GM19238 (cell line): Measurements from ENCODE around the gene SRSF1.
A peak's percentile ranks its signal among the peaks of the same experiment; 100 is the strongest.
"Not testable (repeated sequence)": the region's sequence is repeated elsewhere in the genome, so short reads cannot be mapped to it uniquely, and the experiment has no call there.

ENCODE experiments used
- DNase-seq: peaks from one replicate; pipeline ENCODE4 v3.0.0; 2011; ENCODE audit warnings: low spot score; ENCODE audit not compliant: insufficient read length

The SRSF1 gene

GRCh38 chr17:58006924-58007780 lies at the start of gene SRSF1:
Gene SRSF1, minus strand, starts transcription at chr17:58007246. Its CDS starts 109 bp downstream, at chr17:58007137.
- peak; percentile 83 for DNase-seq

GRCh38 chr17:58056476-58056875 lies 49.4 kb upstream of the SRSF1 start:
- DNase-seq = no peak

- no peak for DNase-seq
Measured at GRCh38 chr17:58054641-58055040, 47.6 kb upstream of the SRSF1 start.

GRCh38 chr17:58052945-58053715 lies 46.1 kb upstream of the SRSF1 start:
- no peak for DNase-seq

GRCh38 chr17:58052407-58052806 lies 45.4 kb upstream of the SRSF1 start:
- DNase-seq = no peak

- DNase-seq = no peak
Measured at GRCh38 chr17:58051468-58051867, 44.4 kb upstream of the SRSF1 start.

- no peak for DNase-seq
Measured at GRCh38 chr17:58050966-58051365, 43.9 kb upstream of the SRSF1 start.

GRCh38 chr17:58049533-58049932 lies 42.5 kb upstream of the SRSF1 start:
- DNase-seq = no peak

- no peak for DNase-seq
Measured at GRCh38 chr17:58047376-58048150, 40.5 kb upstream of the SRSF1 start.

GRCh38 chr17:58046239-58047094 lies 39.4 kb upstream of the SRSF1 start:
- no peak for DNase-seq

GRCh38 chr17:58044256-58044655 lies 37.2 kb upstream of the SRSF1 start:
- not testable (repeated sequence) for DNase-seq

GRCh38 chr17:58043221-58044181 lies 36.5 kb upstream of the SRSF1 start:
- no peak for DNase-seq

- DNase-seq = no peak
Measured at GRCh38 chr17:58041161-58041560, 34.1 kb upstream of the SRSF1 start.

- DNase-seq = no peak
Measured at GRCh38 chr17:58040386-58040785, 33.3 kb upstream of the SRSF1 start.

GRCh38 chr17:58039975-58040374 lies 32.9 kb upstream of the SRSF1 start:
- DNase-seq = no peak

- DNase-seq = no peak
Measured at GRCh38 chr17:58032691-58033415, 25.8 kb upstream of the SRSF1 start.

GRCh38 chr17:58028578-58028977 lies 21.5 kb upstream of the SRSF1 start:
- no peak for DNase-seq

- no peak for DNase-seq
Measured at GRCh38 chr17:58020401-58020800, 13.4 kb upstream of the SRSF1 start.

- DNase-seq = no peak
Measured at GRCh38 chr17:58019521-58019920, 12.5 kb upstream of the SRSF1 start.
